Chondrocyte (in vitro differentiated cells): ENCODE results near the gene MRPL38. TPM values are rescaled to one million over a fixed set of nuclear protein-coding genes. Genes with fewer than 3 reads are reported as not detected.

Experiments used
- DNase-seq: peaks from one replicate; pipeline ENCODE4 v3.0.0; 2021; ENCODE audit warnings: mixed read lengths, low spot score
- H3K27ac Mint-ChIP-seq: one replicate; pipeline ENCODE4 v1.8.0; 2021; ENCODE audit warnings: mild to moderate bottlenecking, moderate library complexity, mixed read lengths; ENCODE audit not compliant: unreplicated experiment
- H3K27me3 Mint-ChIP-seq: 2 replicates; pipeline ENCODE4 v1.8.0; 2021; ENCODE audit warnings: low read depth, mixed read lengths
- H3K36me3 Mint-ChIP-seq: 2 replicates; pipeline ENCODE4 v1.8.0; 2021; ENCODE audit warnings: low read depth, mixed read lengths
- H3K4me1 Mint-ChIP-seq: 2 replicates; pipeline ENCODE4 v1.8.0; 2021; ENCODE audit warnings: low read depth, mild to moderate bottlenecking, mixed read lengths
- H3K4me3 Mint-ChIP-seq: one replicate; pipeline ENCODE4 v1.8.0; 2021; ENCODE audit warnings: mild to moderate bottlenecking, moderate library complexity, mixed read lengths; ENCODE audit not compliant: unreplicated experiment
- H3K9me3 Mint-ChIP-seq: 2 replicates; pipeline ENCODE4 v1.8.0; 2021; ENCODE audit warnings: low read depth, mixed read lengths
- total RNA-seq: library from RNA; stranded (reverse); gene quantifications from 3 replicates; pipeline ENCODE4 v1.2.1, GENCODE V29; 2021
- TF ChIP-seq, protein P1 (sequence below): fragments of 200-600 bp; sonication (generic); IDR thresholded peaks from 2 replicates; pipeline ENCODE4 v1.5.0; 2021; ENCODE audit warnings: antibody characterized with exemption, mild to moderate bottlenecking, moderate library complexity

MRPL38 gene
- total RNA-seq, 1 donor from 2014 or later: 47.4 TPM

- Mint-ChIP-seq H3K27ac (peak overlapping the region; percentile 17), H3K36me3 (peaks cover 3% of the 10 kb centered on the region), H3K4me3 (no peak overlapping the region), H3K27me3 (no peaks in the 10 kb centered on the region), H3K4me1 (peaks cover 9% of the 10 kb centered on the region), H3K9me3 (no peaks in the 10 kb centered on the region)
- TF ChIP-seq, protein P1, sequence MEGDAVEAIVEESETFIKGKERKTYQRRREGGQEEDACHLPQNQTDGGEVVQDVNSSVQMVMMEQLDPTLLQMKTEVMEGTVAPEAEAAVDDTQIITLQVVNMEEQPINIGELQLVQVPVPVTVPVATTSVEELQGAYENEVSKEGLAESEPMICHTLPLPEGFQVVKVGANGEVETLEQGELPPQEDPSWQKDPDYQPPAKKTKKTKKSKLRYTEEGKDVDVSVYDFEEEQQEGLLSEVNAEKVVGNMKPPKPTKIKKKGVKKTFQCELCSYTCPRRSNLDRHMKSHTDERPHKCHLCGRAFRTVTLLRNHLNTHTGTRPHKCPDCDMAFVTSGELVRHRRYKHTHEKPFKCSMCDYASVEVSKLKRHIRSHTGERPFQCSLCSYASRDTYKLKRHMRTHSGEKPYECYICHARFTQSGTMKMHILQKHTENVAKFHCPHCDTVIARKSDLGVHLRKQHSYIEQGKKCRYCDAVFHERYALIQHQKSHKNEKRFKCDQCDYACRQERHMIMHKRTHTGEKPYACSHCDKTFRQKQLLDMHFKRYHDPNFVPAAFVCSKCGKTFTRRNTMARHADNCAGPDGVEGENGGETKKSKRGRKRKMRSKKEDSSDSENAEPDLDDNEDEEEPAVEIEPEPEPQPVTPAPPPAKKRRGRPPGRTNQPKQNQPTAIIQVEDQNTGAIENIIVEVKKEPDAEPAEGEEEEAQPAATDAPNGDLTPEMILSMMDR: no peak
- no peak for DNase-seq
Observed at GRCh38 chr17:75908201-75908600, 3.5 kb upstream of the MRPL38 start.

- DNase-seq: no peak
- no peaks in the 10 kb centered on the region for H3K9me3 Mint-ChIP-seq
- no peak overlapping the region for H3K4me3 Mint-ChIP-seq
- H3K36me3 Mint-ChIP-seq: no peaks in the 10 kb centered on the region
- no peaks in the 10 kb centered on the region for H3K27me3 Mint-ChIP-seq
- H3K27ac Mint-ChIP-seq: peak overlapping the region; percentile 65
- H3K4me1 Mint-ChIP-seq: peaks cover 9% of the 10 kb centered on the region
- TF ChIP-seq, protein P1: no peak
Observed at GRCh38 chr17:75906143-75906884, 1.6 kb upstream of the MRPL38 start.

DNA sequence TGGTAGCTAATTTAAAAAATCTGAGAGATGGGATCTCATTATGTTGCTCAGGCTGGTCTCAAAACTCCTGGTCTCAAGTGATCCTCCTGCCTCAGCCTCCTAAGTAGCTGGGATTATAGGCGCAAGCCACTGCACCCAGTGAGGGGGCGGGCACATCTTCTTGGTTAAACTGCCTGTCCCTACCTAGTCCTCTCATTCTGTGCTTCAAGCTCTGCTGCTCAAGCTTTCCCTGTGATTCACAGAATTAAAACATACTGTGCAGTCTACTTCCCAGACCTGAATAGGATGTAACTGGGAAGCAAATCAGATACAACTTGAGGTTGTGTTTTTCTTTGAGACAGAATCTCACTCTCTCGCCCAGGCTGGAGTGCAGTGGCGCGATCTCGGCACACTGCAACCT, 2.3 kb downstream of the MRPL38 start:
- no peak overlapping the region for H3K4me3 Mint-ChIP-seq
- H3K36me3 Mint-ChIP-seq: peaks cover 8% of the 10 kb centered on the region

GRCh38 chr17:75901727-75902126, 3.0 kb downstream of the MRPL38 start:
- no peak for DNase-seq
- Mint-ChIP-seq H3K27ac (no peak overlapping the region), H3K27me3 (no peaks in the 10 kb centered on the region), H3K9me3 (no peaks in the 10 kb centered on the region), H3K4me1 (peaks cover 15% of the 10 kb centered on the region), H3K4me3 (no peak overlapping the region), H3K36me3 (peaks cover 8% of the 10 kb centered on the region)
- TF ChIP-seq, protein P1: no peak

More for the DNA sequence above, 2.3 kb downstream of the MRPL38 start:
- H3K27me3 Mint-ChIP-seq: no peaks in the 10 kb centered on the region
- H3K9me3 Mint-ChIP-seq: no peaks in the 10 kb centered on the region
- DNase-seq: no peak
- TF ChIP-seq, protein P1: no peak
- no peak overlapping the region for H3K27ac Mint-ChIP-seq
- H3K4me1 Mint-ChIP-seq: peaks cover 13% of the 10 kb centered on the region

GRCh38 chr17:75900691-75901533, 3.8 kb downstream of the MRPL38 start:
- H3K4me1 Mint-ChIP-seq: peaks cover 17% of the 10 kb centered on the region
- H3K27ac Mint-ChIP-seq: no peak overlapping the region
- no peak for DNase-seq
- TF ChIP-seq, protein P1: no peak
- H3K4me3 Mint-ChIP-seq: no peak overlapping the region
- no peaks in the 10 kb centered on the region for H3K9me3 Mint-ChIP-seq
- H3K27me3 Mint-ChIP-seq: no peaks in the 10 kb centered on the region
- H3K36me3 Mint-ChIP-seq: peaks cover 8% of the 10 kb centered on the region
